GM18505 (cell line): ENCODE data around the gene GRB2.

Source experiments
- ATAC-seq: cut with Tn5 transposase; IDR thresholded peaks from one replicate; pipeline ENCODE4 v1.9.1; 2021; ENCODE audit not compliant: unreplicated experiment
- POLR2A ChIP-seq: IDR thresholded peaks from 4 replicates; pipeline ENCODE4 v1.6.1; 2011; ENCODE audit warnings: borderline replicate concordance; ENCODE audit not compliant: insufficient read depth, insufficient read length; ENCODE audit errors: extremely low read depth

The GRB2 gene

GRCh38 chr17:75404223-75404730 lies 1.2 kb downstream of the GRB2 start:
- no peak for TF ChIP-seq POLR2A
- ATAC-seq: no peak

DNA sequence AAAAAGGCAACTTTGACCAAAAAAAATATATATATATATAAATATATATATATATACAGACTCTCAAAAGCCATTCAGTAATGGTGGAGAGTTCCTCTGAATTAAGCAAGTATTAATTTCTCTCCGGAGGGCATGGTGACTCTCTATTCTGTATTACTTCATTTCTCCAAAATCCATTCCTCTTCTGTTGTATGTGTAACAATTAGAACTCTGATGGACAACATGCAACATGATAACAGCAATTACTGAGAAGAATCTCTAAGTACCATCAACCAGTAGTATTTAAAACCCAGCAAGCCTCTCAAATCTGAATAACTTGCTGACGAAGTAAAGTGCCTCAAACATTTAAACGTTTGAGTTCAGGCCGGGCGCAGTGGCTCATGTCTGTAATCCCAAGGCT lies 2.3 kb downstream of the GRB2 start:
- no peak for ATAC-seq
- no peak for TF ChIP-seq POLR2A

- TF ChIP-seq POLR2A: no peak
- ATAC-seq: no peak
Measured at GRCh38 chr17:75402026-75402425, 3.5 kb downstream of the GRB2 start.

- ATAC-seq: no peak
- TF ChIP-seq POLR2A: no peak
Measured at GRCh38 chr17:75400326-75400939, 5.0 kb downstream of the GRB2 start.

DNA sequence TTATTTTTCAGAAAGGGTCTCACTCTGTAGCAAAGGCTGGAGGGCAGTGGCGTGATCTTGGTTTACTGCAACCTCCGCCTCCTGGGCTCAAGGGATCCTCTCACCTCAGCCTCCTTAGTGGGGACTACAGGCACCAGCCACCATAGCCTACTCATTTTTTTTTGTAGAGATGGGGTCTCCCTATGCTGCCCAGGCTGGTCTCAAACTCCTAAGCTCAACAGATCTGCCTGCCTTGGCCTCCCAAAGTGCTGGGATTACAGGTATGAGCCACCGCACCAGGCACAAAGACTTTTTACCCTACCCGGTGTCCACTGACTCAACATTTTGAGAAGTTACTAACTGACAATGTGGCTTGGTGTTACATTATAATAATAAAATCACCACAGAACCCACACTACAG lies 7.2 kb downstream of the GRB2 start:
- ATAC-seq: no peak
- TF ChIP-seq POLR2A: no peak

GRCh38 chr17:75397217-75397616 lies 8.3 kb downstream of the GRB2 start:
- no peak for TF ChIP-seq POLR2A
- no peak for ATAC-seq

DNA sequence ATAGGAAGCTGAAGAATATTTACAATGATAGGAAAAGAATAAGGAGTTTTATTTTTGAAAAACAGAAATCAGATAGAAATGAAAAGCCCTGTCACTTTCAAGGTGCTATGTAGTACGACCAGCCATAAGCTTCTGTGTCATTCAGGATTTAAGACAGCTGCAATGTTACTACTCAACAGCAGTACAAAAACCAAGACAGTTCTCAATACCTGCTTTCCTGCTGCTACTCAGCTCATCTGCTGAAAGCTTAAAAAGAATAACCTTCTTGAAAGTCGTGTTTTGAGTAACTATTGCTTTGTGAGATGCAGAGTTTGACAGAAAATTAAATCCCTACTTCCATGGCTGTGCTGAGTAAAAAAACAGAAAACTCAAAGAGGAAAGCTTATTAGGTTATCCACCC lies 8.7 kb downstream of the GRB2 start:
- no peak for ATAC-seq
- TF ChIP-seq POLR2A: no peak

- ATAC-seq: no peak
- no peak for TF ChIP-seq POLR2A
Measured at GRCh38 chr17:75396025-75396424, 9.5 kb downstream of the GRB2 start.

GRCh38 chr17:75394332-75394918 lies 11.1 kb downstream of the GRB2 start:
- no peak for TF ChIP-seq POLR2A
- no peak for ATAC-seq

DNA sequence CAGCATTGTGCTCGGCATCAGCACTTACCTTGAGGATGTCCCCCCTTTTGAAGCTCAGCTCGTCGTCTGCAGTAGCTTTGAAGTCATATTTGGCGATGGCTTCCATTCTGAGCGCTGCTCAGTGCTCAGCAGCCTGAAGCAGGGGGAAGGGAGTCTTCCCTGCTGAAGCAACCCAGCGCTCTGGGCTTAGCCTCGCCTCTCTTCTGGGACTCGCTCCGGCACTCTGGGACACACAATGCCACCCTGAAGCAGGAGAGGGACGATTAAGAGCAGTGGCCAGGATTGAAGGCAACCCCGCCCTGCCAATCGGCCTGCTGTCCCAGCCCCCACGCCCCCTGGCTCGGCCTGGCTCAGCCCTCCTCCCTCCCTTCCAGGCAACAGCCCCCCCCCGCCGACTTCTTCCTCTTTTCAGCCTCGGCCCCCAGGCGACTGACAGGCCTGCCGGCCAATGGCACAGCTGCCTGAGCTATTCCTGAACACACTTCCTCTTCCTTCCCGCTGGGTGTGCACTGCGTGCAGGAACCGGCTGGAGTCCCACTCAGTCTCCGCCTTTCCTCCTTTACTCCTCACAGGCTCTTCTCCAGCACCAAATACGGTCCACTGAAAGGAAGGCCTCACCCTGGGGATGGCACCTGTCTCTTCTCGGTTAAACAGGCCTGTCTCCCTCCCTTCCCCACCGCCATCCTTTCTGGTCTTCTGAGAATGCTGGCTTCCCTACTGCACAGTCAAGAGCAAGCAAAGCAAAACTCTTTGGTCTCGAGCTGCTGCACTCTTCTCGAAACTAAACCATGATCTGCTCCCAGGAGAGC lies 11.8 kb downstream of the GRB2 start:
- ATAC-seq: no peak
- peak; percentile 32 for TF ChIP-seq POLR2A

- no peak for ATAC-seq
- TF ChIP-seq POLR2A: no peak
Measured at GRCh38 chr17:75392559-75392958, 12.9 kb downstream of the GRB2 start.

DNA sequence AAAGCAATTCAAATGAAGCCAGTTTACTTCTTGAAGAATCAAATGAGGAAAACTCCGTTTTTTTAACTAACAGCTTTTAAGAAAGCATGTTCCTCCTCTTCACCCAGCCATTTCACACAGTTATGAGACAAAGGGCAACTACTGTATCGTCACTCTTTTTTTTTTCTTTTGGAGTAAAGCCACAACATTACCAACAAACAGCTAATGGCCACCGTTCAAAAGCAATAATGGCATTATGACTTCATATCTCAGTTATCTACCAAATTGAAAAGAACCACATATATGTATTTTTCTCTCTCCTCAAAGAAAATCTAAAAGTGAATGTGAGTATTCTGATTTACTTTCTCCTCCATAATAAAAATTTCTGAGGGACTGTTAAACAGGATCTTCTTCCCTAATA lies 14.5 kb downstream of the GRB2 start:
- no peak for TF ChIP-seq POLR2A
- ATAC-seq: no peak

- no peak for TF ChIP-seq POLR2A
- no peak for ATAC-seq
Measured at GRCh38 chr17:75388476-75389030, 16.9 kb downstream of the GRB2 start.
